NT2/D1 (cell line): ENCODE measurements around the gene IGF2BP1.

Experiments
- SUZ12 ChIP-seq: IDR thresholded peaks from 2 replicates; pipeline ENCODE4 v1.6.1; 2011; ENCODE audit not compliant: insufficient read length, insufficient read depth; ENCODE audit errors: extremely low read depth
- YY1 ChIP-seq: IDR thresholded peaks from 2 replicates; pipeline ENCODE4 v1.6.1; 2011; ENCODE audit not compliant: insufficient read length, insufficient read depth
- ZNF274 ChIP-seq: IDR thresholded peaks from 2 replicates; pipeline ENCODE4 v1.6.1; 2011; ENCODE audit warnings: mild to moderate bottlenecking, low read depth, low read length

- TF ChIP-seq ZNF274 (no peak), YY1 (no peak), SUZ12 (no peak)
These were observed 36.2 kb upstream of the IGF2BP1 start for GRCh38 chr17:48960834-48961515.
